Astrocyte (in vitro differentiated cells and primary cell): Measurements from ENCODE around the gene UTF1.

Source experiments
- CTCF ChIP-seq: IDR thresholded peaks from 2 replicates; pipeline ENCODE4 v1.5.1; 2011; ENCODE audit warnings: low read depth, mild to moderate bottlenecking, inconsistent platforms, low read length, moderate library complexity; ENCODE audit not compliant: insufficient read depth
- EZH2 ChIP-seq: IDR thresholded peaks from 2 replicates; pipeline ENCODE4 v1.6.1; 2012; ENCODE audit warnings: mild to moderate bottlenecking, low read length, inconsistent platforms; ENCODE audit not compliant: insufficient read depth

GRCh38 chr10:133249094-133249780 is 19.2 kb downstream of the UTF1 start:
- TF ChIP-seq CTCF (no peak), EZH2 (no peak)
